GM12872 (cell line): ENCODE measurements around the gene SLC27A6.

Experiments used
- TF ChIP-seq, protein P1 (sequence below): IDR thresholded peaks from 3 replicates; pipeline ENCODE4 v1.5.1; 2011; ENCODE audit warnings: low read depth, mild to moderate bottlenecking, low read length, moderate library complexity; ENCODE audit not compliant: insufficient read depth

SLC27A6 gene

GRCh38 chr5:128965011-128965637, at the start of gene SLC27A6:
SLC27A6 (plus strand) TSS chr5:128965488; CDS start chr5:128966138, 650 bp downstream.
- TF ChIP-seq, protein P1, sequence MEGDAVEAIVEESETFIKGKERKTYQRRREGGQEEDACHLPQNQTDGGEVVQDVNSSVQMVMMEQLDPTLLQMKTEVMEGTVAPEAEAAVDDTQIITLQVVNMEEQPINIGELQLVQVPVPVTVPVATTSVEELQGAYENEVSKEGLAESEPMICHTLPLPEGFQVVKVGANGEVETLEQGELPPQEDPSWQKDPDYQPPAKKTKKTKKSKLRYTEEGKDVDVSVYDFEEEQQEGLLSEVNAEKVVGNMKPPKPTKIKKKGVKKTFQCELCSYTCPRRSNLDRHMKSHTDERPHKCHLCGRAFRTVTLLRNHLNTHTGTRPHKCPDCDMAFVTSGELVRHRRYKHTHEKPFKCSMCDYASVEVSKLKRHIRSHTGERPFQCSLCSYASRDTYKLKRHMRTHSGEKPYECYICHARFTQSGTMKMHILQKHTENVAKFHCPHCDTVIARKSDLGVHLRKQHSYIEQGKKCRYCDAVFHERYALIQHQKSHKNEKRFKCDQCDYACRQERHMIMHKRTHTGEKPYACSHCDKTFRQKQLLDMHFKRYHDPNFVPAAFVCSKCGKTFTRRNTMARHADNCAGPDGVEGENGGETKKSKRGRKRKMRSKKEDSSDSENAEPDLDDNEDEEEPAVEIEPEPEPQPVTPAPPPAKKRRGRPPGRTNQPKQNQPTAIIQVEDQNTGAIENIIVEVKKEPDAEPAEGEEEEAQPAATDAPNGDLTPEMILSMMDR = no peak

GRCh38 chr5:128919542-128919941, 45.7 kb upstream of the SLC27A6 start:
- TF ChIP-seq, protein P1 = no peak

- TF ChIP-seq, protein P1 = no peak
Observed at GRCh38 chr5:128920345-128921215, 44.7 kb upstream of the SLC27A6 start.

DNA sequence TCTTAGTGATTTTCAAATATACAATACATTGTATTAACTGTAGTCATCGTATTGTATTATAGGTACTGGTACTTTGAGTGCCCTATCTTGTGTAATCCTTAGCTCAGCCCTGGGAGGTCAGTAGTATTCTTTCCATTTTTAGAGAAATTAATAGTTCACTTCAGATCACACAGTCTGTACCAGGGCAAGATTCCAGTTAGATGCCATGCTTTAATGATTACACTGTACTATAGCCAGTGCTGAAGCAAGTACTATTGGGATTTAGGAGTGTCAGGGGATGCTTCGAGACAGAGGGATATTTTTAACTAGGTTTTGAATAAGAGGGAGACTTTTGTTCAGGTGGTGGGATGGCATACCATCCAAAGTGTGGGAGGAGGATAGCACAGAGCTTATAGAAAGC, 41.0 kb upstream of the SLC27A6 start:
- TF ChIP-seq, protein P1 = no peak

GRCh38 chr5:128925973-128926372, 39.3 kb upstream of the SLC27A6 start:
- TF ChIP-seq, protein P1 = no peak

DNA sequence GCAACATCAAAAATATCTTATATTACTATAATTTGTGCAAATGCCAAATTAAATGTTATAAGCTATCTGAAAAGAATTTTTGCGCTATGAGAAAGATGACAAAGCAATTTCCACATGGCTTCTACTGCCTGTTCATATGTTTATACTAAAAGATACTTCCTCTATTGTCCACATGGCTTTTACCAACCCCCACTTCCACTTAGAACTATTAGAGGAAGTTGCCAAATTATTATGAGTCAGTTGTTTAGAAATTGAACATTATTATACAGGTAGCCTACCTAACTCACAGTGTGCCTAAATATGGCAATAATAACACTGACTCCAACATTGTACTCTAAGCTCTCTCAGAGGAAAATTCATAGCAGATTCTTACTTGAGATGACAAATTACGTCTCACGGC, 37.6 kb upstream of the SLC27A6 start:
- TF ChIP-seq, protein P1 = no peak

DNA sequence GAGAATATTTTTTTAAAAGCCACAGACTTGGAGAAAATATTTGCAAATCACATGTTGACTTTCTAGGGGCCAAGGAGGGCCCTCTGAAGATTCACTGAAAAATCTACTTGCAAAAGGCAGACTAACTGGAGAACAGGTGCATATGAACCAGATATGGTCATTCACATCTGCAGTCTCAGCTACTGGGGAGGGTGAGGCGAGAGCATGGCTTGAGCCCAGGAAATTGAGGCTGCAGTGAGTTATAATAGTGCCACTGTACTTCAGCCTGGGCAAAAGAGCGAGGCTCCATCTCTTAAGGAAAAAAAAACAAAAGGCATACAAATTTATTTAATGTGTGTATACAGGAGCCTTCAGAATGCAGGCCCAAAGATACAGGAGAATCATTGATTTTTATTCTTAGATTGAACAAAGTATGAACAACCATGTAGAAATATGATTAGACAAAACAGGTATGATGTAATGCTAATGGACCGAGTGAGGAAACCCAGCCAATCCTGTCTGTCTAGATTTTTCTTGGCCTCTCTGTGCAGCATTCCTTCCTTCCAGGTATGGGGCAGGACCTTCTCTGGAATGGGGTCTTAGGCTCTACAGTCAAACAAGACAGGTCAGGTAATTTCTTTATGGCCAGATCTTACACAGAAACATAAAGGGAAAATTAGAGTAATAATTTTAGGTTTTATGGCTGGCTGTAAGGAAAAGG, 15.3 kb upstream of the SLC27A6 start:
- TF ChIP-seq, protein P1 = no peak
